ENCODE measurements around the gene CNN3.

The CNN3 gene

GRCh38 chr1:94922761-94923331, 4.1 kb downstream of the CNN3 start:
- DNase-seq, result no peak

- DNase-seq, result no peak
These were observed 4.9 kb downstream of the CNN3 start for GRCh38 chr1:94921977-94922376.

GRCh38 chr1:94920061-94920460, 6.8 kb downstream of the CNN3 start:
- no peak for DNase-seq

GRCh38 chr1:94919241-94920030, 7.5 kb downstream of the CNN3 start:
- DNase-seq, result peak; percentile 18 to 69

- no peak for DNase-seq
These were observed 9.7 kb downstream of the CNN3 start for GRCh38 chr1:94917251-94917650.

GRCh38 chr1:94912263-94913184, 14.4 kb downstream of the CNN3 start:
- no peak for DNase-seq

- no peak for DNase-seq
These were observed 17.4 kb downstream of the CNN3 start for GRCh38 chr1:94909486-94909885.

GRCh38 chr1:94908965-94909364, 17.9 kb downstream of the CNN3 start:
- DNase-seq, result no peak

GRCh38 chr1:94908190-94908589, 18.7 kb downstream of the CNN3 start:
- DNase-seq, result no peak

GRCh38 chr1:94907136-94907535, 19.8 kb downstream of the CNN3 start:
- DNase-seq, result no peak

GRCh38 chr1:94906382-94906781, 20.5 kb downstream of the CNN3 start:
- no peak for DNase-seq

- DNase-seq, result no peak
These were observed 21.7 kb downstream of the CNN3 start for GRCh38 chr1:94905207-94905606.

- no peak for DNase-seq
These were observed 23.5 kb downstream of the CNN3 start for GRCh38 chr1:94903280-94904009.

- DNase-seq, result peak in 1 of 2 experiments; percentile 1
These were observed 25.1 kb downstream of the CNN3 start for GRCh38 chr1:94901841-94902240.

- no peak for DNase-seq
These were observed 27.2 kb downstream of the CNN3 start for GRCh38 chr1:94899756-94900155.

- no peak for DNase-seq
These were observed 28.2 kb downstream of the CNN3 start for GRCh38 chr1:94898491-94899385.

- no peak for DNase-seq
These were observed 31.4 kb downstream of the CNN3 start for GRCh38 chr1:94895518-94895917.

- no peak for DNase-seq
These were observed 32.3 kb downstream of the CNN3 start for GRCh38 chr1:94894630-94895029.

- no peak for DNase-seq
These were observed 34.2 kb downstream of the CNN3 start for GRCh38 chr1:94892604-94893254.

- no peak for DNase-seq
These were observed 38.7 kb downstream of the CNN3 start for GRCh38 chr1:94888201-94888600.

- DNase-seq, result no peak
These were observed 39.2 kb downstream of the CNN3 start for GRCh38 chr1:94887603-94888171.
